Mesothelial cell of epicardium (in vitro differentiated cells): ENCODE measurements around the gene UCP2. TPM values are rescaled to one million over a fixed set of nuclear protein-coding genes. Genes with fewer than 3 reads are reported as not detected.
"Not testable (repeated sequence)": the region's sequence is repeated elsewhere in the genome, so short reads cannot be mapped to it uniquely, and the experiment has no call there.

Experiments
- DNase-seq, 2 experiments: peaks; one replicate each; pipeline ENCODE4 v3.0.0; 2021; ENCODE audit warnings: low spot score in 2 of 2; ENCODE audit not compliant: unreplicated experiment in 2 of 2
- H3K27ac Mint-ChIP-seq: 2 replicates; pipeline ENCODE4 v1.8.0; 2021; ENCODE audit warnings: mixed read lengths
- H3K27me3 Mint-ChIP-seq: 2 replicates; pipeline ENCODE4 v1.8.0; 2021; ENCODE audit warnings: low read depth, mixed read lengths
- H3K36me3 Mint-ChIP-seq: 2 replicates; pipeline ENCODE4 v1.8.0; 2021; ENCODE audit warnings: mixed read lengths
- H3K4me1 Mint-ChIP-seq: 2 replicates; pipeline ENCODE4 v1.8.0; 2021; ENCODE audit warnings: mixed read lengths
- H3K4me3 Mint-ChIP-seq: 2 replicates; pipeline ENCODE4 v1.8.0; 2021; ENCODE audit warnings: mild to moderate bottlenecking, moderate library complexity, mixed read lengths
- H3K9me3 Mint-ChIP-seq: 2 replicates; pipeline ENCODE4 v1.8.0; 2021; ENCODE audit warnings: mixed read lengths
- total RNA-seq: library from RNA; stranded (reverse); gene quantifications from 3 replicates; pipeline ENCODE4 v1.2.1, GENCODE V29; 2021
- TF ChIP-seq, protein P1 (sequence below): fragments of 200-600 bp; sonication (generic); IDR thresholded peaks from one replicate; pipeline ENCODE4 v1.5.0; 2021; ENCODE audit warnings: antibody characterized with exemption; ENCODE audit not compliant: unreplicated experiment

The UCP2 gene
- total RNA-seq, 1 donor from 2014 or later = 31.5 TPM

- Mint-ChIP-seq H3K36me3 (no peaks in the 10 kb centered on the region), H3K4me3 (no peak overlapping the region), H3K27ac (no peak overlapping the region), H3K27me3 (no peaks in the 10 kb centered on the region), H3K9me3 (no peaks in the 10 kb centered on the region), H3K4me1 (no peaks in the 10 kb centered on the region)
- TF ChIP-seq, protein P1, sequence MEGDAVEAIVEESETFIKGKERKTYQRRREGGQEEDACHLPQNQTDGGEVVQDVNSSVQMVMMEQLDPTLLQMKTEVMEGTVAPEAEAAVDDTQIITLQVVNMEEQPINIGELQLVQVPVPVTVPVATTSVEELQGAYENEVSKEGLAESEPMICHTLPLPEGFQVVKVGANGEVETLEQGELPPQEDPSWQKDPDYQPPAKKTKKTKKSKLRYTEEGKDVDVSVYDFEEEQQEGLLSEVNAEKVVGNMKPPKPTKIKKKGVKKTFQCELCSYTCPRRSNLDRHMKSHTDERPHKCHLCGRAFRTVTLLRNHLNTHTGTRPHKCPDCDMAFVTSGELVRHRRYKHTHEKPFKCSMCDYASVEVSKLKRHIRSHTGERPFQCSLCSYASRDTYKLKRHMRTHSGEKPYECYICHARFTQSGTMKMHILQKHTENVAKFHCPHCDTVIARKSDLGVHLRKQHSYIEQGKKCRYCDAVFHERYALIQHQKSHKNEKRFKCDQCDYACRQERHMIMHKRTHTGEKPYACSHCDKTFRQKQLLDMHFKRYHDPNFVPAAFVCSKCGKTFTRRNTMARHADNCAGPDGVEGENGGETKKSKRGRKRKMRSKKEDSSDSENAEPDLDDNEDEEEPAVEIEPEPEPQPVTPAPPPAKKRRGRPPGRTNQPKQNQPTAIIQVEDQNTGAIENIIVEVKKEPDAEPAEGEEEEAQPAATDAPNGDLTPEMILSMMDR = no peak
- DNase-seq = no peak
Measured at GRCh38 chr11:73995247-73995646, 12.6 kb upstream of the UCP2 start.

GRCh38 chr11:73991471-73992006, 8.9 kb upstream of the UCP2 start:
- TF ChIP-seq, protein P1 = no peak
- Mint-ChIP-seq H3K27ac (no peak overlapping the region), H3K4me1 (no peaks in the 10 kb centered on the region), H3K36me3 (no peaks in the 10 kb centered on the region), H3K27me3 (no peaks in the 10 kb centered on the region), H3K9me3 (no peaks in the 10 kb centered on the region), H3K4me3 (no peak overlapping the region)
- DNase-seq = no peak

DNA sequence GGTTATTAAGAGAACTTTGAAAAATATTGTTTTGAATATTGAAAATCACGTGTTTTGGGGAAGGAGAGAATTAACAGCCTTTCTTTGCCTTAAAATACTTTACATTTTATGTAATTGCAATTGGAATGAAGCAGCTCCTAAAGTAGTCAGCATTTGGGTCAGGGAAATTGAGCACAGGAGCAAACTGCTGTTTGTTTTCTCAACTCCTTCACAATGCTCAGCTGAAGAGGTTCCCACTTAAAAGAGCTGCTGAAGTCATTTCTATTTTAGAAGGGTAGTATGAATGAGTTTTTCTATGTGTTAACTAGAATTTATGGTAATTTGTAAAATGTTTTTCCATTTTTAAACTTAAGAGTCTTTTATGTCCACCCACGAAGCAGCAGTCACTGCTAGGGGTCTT, 8.1 kb upstream of the UCP2 start:
- TF ChIP-seq, protein P1 = no peak
- no peaks in the 10 kb centered on the region for H3K4me1 Mint-ChIP-seq
- H3K27me3 Mint-ChIP-seq = no peaks in the 10 kb centered on the region
- H3K9me3 Mint-ChIP-seq = no peaks in the 10 kb centered on the region
- H3K4me3 Mint-ChIP-seq = no peak overlapping the region
- H3K36me3 Mint-ChIP-seq = no peaks in the 10 kb centered on the region
- no peak for DNase-seq
- H3K27ac Mint-ChIP-seq = no peak overlapping the region

GRCh38 chr11:73989156-73989555, 6.5 kb upstream of the UCP2 start:
- no peaks in the 10 kb centered on the region for H3K9me3 Mint-ChIP-seq
- H3K4me1 Mint-ChIP-seq = no peaks in the 10 kb centered on the region
- H3K27me3 Mint-ChIP-seq = peaks cover 3% of the 10 kb centered on the region
- H3K36me3 Mint-ChIP-seq = no peaks in the 10 kb centered on the region
- H3K4me3 Mint-ChIP-seq = no peak overlapping the region
- H3K27ac Mint-ChIP-seq = no peak overlapping the region
- DNase-seq = no peak
- TF ChIP-seq, protein P1 = no peak

DNA sequence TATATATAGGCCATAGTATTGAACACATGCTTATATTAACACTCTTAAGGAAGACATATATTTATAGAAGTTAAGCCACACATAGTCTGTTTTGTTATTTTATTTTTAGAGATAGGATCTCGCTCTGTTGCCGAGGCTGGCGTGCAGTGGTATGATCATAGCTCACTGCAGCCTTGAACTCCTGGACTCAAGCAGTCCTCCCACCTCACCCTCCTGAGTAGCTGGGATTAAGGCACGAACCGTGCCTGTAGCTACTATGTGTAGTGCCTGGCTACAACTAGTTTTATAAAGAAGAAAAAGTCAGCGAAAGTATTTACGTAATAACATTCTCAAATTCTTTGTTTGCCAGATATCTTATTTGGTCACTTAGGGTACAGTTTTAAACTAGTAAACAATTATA, 5.6 kb upstream of the UCP2 start:
- peaks cover 3% of the 10 kb centered on the region for H3K27me3 Mint-ChIP-seq
- no peak for DNase-seq
- H3K36me3 Mint-ChIP-seq = no peaks in the 10 kb centered on the region
- TF ChIP-seq, protein P1 = no peak
- H3K9me3 Mint-ChIP-seq = no peaks in the 10 kb centered on the region
- no peak overlapping the region for H3K27ac Mint-ChIP-seq
- H3K4me1 Mint-ChIP-seq = peaks cover 7% of the 10 kb centered on the region
- no peak overlapping the region for H3K4me3 Mint-ChIP-seq

- H3K9me3 Mint-ChIP-seq, H3K4me3 Mint-ChIP-seq, H3K27ac Mint-ChIP-seq, H3K36me3 Mint-ChIP-seq, H3K27me3 Mint-ChIP-seq, DNase-seq: not testable (repeated sequence)
- H3K4me1 Mint-ChIP-seq = peaks cover 22% of the 10 kb centered on the region
Measured at GRCh38 chr11:73985661-73986060, 3.0 kb upstream of the UCP2 start.
